ENCODE results near the gene GPI.

DNA sequence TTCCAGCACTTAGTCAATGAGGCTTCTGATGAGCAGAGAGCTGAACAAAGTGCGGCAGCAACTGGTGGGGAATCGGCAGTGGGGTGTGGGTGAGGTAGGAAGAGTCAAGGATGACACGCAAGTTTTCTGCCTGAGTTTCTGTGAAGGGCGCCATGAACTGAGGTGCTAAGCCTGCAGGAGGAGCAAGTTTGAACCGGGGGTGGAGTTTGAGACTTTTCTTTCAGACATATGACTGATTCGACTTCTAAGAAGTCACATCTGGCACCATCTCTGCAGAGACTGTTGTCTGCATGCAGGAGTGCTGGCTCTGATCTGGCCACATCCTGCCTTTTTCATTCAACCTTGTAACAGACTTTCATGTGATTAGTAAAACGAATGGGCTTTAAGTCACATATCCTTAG lies 14.8 kb upstream of the GPI start:
- no peak for TF ChIP-seq ELF4 (IDR thresholded peaks at IDR 0.05)
- TF ChIP-seq, protein P1, sequence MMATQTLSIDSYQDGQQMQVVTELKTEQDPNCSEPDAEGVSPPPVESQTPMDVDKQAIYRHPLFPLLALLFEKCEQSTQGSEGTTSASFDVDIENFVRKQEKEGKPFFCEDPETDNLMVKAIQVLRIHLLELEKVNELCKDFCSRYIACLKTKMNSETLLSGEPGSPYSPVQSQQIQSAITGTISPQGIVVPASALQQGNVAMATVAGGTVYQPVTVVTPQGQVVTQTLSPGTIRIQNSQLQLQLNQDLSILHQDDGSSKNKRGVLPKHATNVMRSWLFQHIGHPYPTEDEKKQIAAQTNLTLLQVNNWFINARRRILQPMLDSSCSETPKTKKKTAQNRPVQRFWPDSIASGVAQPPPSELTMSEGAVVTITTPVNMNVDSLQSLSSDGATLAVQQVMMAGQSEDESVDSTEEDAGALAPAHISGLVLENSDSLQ (IDR thresholded peaks at IDR 0.05), result no peak
- no peak for TF ChIP-seq SP1 (IDR thresholded peaks at IDR 0.05)
- TF ChIP-seq FOXK2 (IDR thresholded peaks at IDR 0.05), result no peak
- TF ChIP-seq TARDBP (IDR thresholded peaks at IDR 0.05), result no peak
- no peak for TF ChIP-seq FOXM1 (IDR thresholded peaks at IDR 0.05; ENCODE audit: borderline replicate concordance)
- TF ChIP-seq L3MBTL2 (conservative IDR thresholded peaks at IDR 0.05), result no peak
- no peak for TF ChIP-seq BHLHE40 (IDR thresholded peaks at IDR 0.05; ENCODE audit: borderline replicate concordance)
- TF ChIP-seq ZNF384 (IDR thresholded peaks at IDR 0.05), result no peak
- no peak for TF ChIP-seq FOXA1 (IDR thresholded peaks at IDR 0.05)
- no peak for TF ChIP-seq SUZ12 (IDR thresholded peaks at IDR 0.05)
